GM12878 (cell line): Measurements from ENCODE around the gene SLITRK1. TPM values are rescaled to one million over a fixed set of nuclear protein-coding genes. Genes with fewer than 3 reads are reported as not detected.

Experiments
- ATAC-seq: fragments of 200-7000 bp; cut with Tn5 transposase; 3 replicates; pipeline ENCODE4 v1.9.1; 2020; ENCODE audit warnings: mild to moderate bottlenecking, moderate library complexity
- BruUV-seq: library from RNA; stranded (reverse); fragments of 400-500 nt; replicated peaks from 2 replicates; lab custom pipeline; 2021; lab: Mats Ljungman, UMichigan
- CTCF ChIA-PET: fragments of 300-600 bp; sonication (Branson Sonifier 250); formaldehyde crosslinking; extraction: SDS; loops from one replicate; lab custom pipeline; 2021; ENCODE audit warnings: inconsistent platforms; lab: Yijun Ruan, JAX
- POLR2A ChIA-PET: fragments of 350-600 bp; formaldehyde crosslinking; extraction: SDS; loops from one replicate; lab custom pipeline; 2021; ENCODE audit warnings: inconsistent platforms; lab: Charles Lee
- RAD21 ChIA-PET: fragments of 300-600 bp; sonication (Branson Sonifier 250); formaldehyde crosslinking; loops from one replicate; lab custom pipeline; 2023; ENCODE audit warnings: antibody characterized with exemption; ENCODE audit not compliant: unreplicated experiment; lab: Charles Lee
- SMC1A ChIA-PET: fragments of 300-600 bp; sonication (Branson Sonifier 250); formaldehyde crosslinking; loops from one replicate; lab custom pipeline; 2023; ENCODE audit not compliant: unreplicated experiment, uncharacterized antibody; lab: Charles Lee
- DNase-seq: peaks from one replicate; pipeline ENCODE4 v3.0.0-alpha.2; 2011; ENCODE audit warnings: low read depth, low spot score
- FAIRE-seq: peaks from 3 replicates; lab custom pipeline; 2011; peaks lifted over from hg19 to GRCh38; lab: Jason Lieb, UNC
- H2AFZ ChIP-seq: 2 replicates; pipeline ENCODE4 v1.6.0; 2011; ENCODE audit warnings: low read depth, low read length, control low read depth; ENCODE audit not compliant: control insufficient read depth
- H3K27ac ChIP-seq: 2 replicates; pipeline ENCODE4 v1.5.1; 2011; ENCODE audit warnings: control low read depth; ENCODE audit not compliant: control insufficient read depth, insufficient read depth
- H3K27me3 ChIP-seq, 2 experiments: replicated peaks in 1 of 2; 2 replicates each; pipeline versions ENCODE4 v1.6.0 to v1.6.1; 2011; ENCODE audit warnings: low read length in 1 of 2; ENCODE audit not compliant: control insufficient read depth in 2 of 2, insufficient read depth in 2 of 2
- H3K36me3 ChIP-seq, 2 experiments: 2 replicates each; pipeline ENCODE4 v1.5.1; 2011; ENCODE audit warnings: low read length in 1 of 2; ENCODE audit not compliant: control insufficient read depth in 2 of 2, insufficient read depth in 2 of 2
- H3K4me1 ChIP-seq: 2 replicates; pipeline ENCODE4 v1.6.1; 2011; ENCODE audit warnings: mild to moderate bottlenecking, low read length, moderate library complexity, mixed read lengths; ENCODE audit not compliant: control insufficient read depth, insufficient read depth
- H3K4me2 ChIP-seq: 2 replicates; pipeline ENCODE4 v1.6.0; 2011; ENCODE audit warnings: control low read depth; ENCODE audit not compliant: control insufficient read depth, insufficient read depth
- H3K4me3 ChIP-seq: fragments of 200-600 bp; sonication (generic); 2 replicates; pipeline ENCODE4 v1.5.1; 2016
- H3K79me2 ChIP-seq: 2 replicates; pipeline ENCODE4 v1.6.0; 2011; ENCODE audit warnings: low read length; ENCODE audit not compliant: control insufficient read depth, insufficient read depth
- H3K9ac ChIP-seq: 2 replicates; pipeline ENCODE4 v1.8.0; 2011; ENCODE audit warnings: low read length, control low read depth, mixed read lengths; ENCODE audit not compliant: control insufficient read depth, insufficient read depth
- H3K9me3 ChIP-seq: replicated peaks from 3 replicates; pipeline ENCODE4 v1.5.1; 2011; ENCODE audit warnings: mild to moderate bottlenecking, low read length; ENCODE audit not compliant: control insufficient read depth, insufficient read depth
- H4K20me1 ChIP-seq: 2 replicates; pipeline ENCODE4 v1.6.0; 2011; ENCODE audit not compliant: control insufficient read depth, insufficient read depth
- CBX5 ChIP-seq: sonication (generic); IDR thresholded peaks from 2 replicates; pipeline ENCODE4 v1.6.1; 2016; ENCODE audit warnings: low read depth, moderate library complexity, mild to moderate bottlenecking, inconsistent platforms
- E4F1 ChIP-seq: fragments of 450-650 bp; IDR thresholded peaks from 2 replicates; pipeline ENCODE4 v1.6.1; 2018; ENCODE audit warnings: borderline replicate concordance, mild to moderate bottlenecking; ENCODE audit not compliant: partially characterized antibody
- HCFC1 ChIP-seq: fragments of 150-350 bp; IDR thresholded peaks from 2 replicates; pipeline ENCODE4 v1.6.1; 2014; ENCODE audit warnings: low read length
- POU2F2 ChIP-seq: IDR thresholded peaks from 3 replicates; pipeline ENCODE4 v1.6.1; 2011; ENCODE audit warnings: low read depth, mild to moderate bottlenecking, low read length, borderline replicate concordance
- TAF1 ChIP-seq: IDR thresholded peaks from 2 replicates; pipeline ENCODE4 v1.6.1; 2011; ENCODE audit warnings: mild to moderate bottlenecking, low read depth, low read length, borderline replicate concordance
- WGBS: methylation state at CpG from one replicate; pipeline ENCODE4 v1.1.6; 2016; ENCODE audit warnings: low lambda C conversion rate; ENCODE audit not compliant: insufficient replicate concordance, insufficient coverage; ENCODE audit errors: missing lambda C conversion rate; 5-methylcytosine and 5-hydroxymethylcytosine counted together
- in situ Hi-C: fragments of 300-500 bp; cut with MboI; formaldehyde crosslinking; loops from 9 replicates; pipeline ENCODE4 v1.14.3; 2018; ENCODE audit warnings: mixed read lengths
- intact Hi-C: fragments of 100-400 bp; cut with micrococcal nuclease; formaldehyde crosslinking; loops from one replicate; pipeline ENCODE4 v1.14.2; 2022; ENCODE audit not compliant: unreplicated experiment
- polyA plus RNA-seq, 11 experiments: library from polyadenylated mRNA; depleted of rRNA in 4 of 11; unstranded in 6 of 11; stranded (reverse) in 5 of 11; fragments of >200 nt; fragmentation: Nextera tagmentation in 4 of 11; fragmentation: Illumina TruSeq in 1 of 11; extraction: Ambion mirVana in 4 of 11; extraction: Trizol in 1 of 11; gene quantifications; 1 replicate in 1 of 11; 2 replicates in 10 of 11; pipeline versions ENCODE4 v1.2.1 to v1.2.3, GENCODE V29; 2011 to 2016; ENCODE audit warnings: inconsistent platforms in 2 of 11, missing spikeins in 2 of 11, low read depth in 1 of 11
- total RNA-seq, 4 experiments: library from RNA; depleted of rRNA in 3 of 4; stranded (reverse); fragments of >200 nt in 3 of 4; fragmentation: Illumina TruSeq in 1 of 4; extraction: Trizol in 1 of 4; gene quantifications; 2 replicates each; pipeline versions ENCODE4 v1.2.1 to v1.2.3, GENCODE V29; 2013 to 2021

SLITRK1 gene
- total and polyA plus RNA-seq, 10 of the 15 experiments (the other 5 are each of a cell fraction or from before 2014, with no cell fraction given), result 0.03 to 0.78 (median 0.26) TPM

GRCh38 chr13:83914368-83914767 is 32.1 kb upstream of the SLITRK1 start:
- no peak for TF ChIP-seq HCFC1
- no peak for TF ChIP-seq E4F1
- TF ChIP-seq POU2F2, result no peak
- TF ChIP-seq CBX5, result no peak
- no peak for TF ChIP-seq TAF1
- Histone ChIP-seq H3K36me3 (no peaks in the 10 kb centered on the region), H3K27ac (no peak overlapping the region), H3K9ac (no peak overlapping the region), H2AFZ (no peak overlapping the region), H4K20me1 (no peaks in the 10 kb centered on the region), H3K79me2 (no peaks in the 10 kb centered on the region), H3K4me2 (no peak overlapping the region), H3K27me3 (no peaks in the 10 kb centered on the region), H3K4me3 (no peak overlapping the region), H3K4me1 (no peaks in the 10 kb centered on the region), H3K9me3 (no peaks in the 10 kb centered on the region)
- FAIRE-seq (no peak), ATAC-seq (no peak; the same call in 2 of the 3 replicates), DNase-seq (no peak)
- SMC1A ChIA-PET, result interaction anchor here (0.8 kb wide), 1 partner anchor 9 kb away, joined by 3 read pairs; no protein-coding TSS in a partner anchor
- intact Hi-C loops, result no loop called here
- 25% methylated on average over 4 of the region's 4 CpGs for WGBS
- RAD21 ChIA-PET, result no interaction called here
- POLR2A ChIA-PET, result no interaction called here
- no TSS peak for BruUV-seq
- in situ Hi-C loops, result no loop called here
- CTCF ChIA-PET, result interaction anchor here (0.6 kb wide), 1 partner anchor 1037 kb away, joined by 3 read pairs; no protein-coding TSS in a partner anchor
